Endothelial cell of coronary artery (primary cell): ENCODE data around the gene ZNHIT2. TPM values are rescaled to one million over a fixed set of nuclear protein-coding genes. Genes with fewer than 3 reads are reported as not detected.

Source experiments
- total RNA-seq: library from RNA; depleted of rRNA; stranded (reverse); fragments of >200 nt; gene quantifications from 2 replicates; pipeline ENCODE4 v1.2.3, GENCODE V29; 2014

ZNHIT2 gene
- total RNA-seq = 7.1 and 9.4 TPM in 2 replicates

DNA sequence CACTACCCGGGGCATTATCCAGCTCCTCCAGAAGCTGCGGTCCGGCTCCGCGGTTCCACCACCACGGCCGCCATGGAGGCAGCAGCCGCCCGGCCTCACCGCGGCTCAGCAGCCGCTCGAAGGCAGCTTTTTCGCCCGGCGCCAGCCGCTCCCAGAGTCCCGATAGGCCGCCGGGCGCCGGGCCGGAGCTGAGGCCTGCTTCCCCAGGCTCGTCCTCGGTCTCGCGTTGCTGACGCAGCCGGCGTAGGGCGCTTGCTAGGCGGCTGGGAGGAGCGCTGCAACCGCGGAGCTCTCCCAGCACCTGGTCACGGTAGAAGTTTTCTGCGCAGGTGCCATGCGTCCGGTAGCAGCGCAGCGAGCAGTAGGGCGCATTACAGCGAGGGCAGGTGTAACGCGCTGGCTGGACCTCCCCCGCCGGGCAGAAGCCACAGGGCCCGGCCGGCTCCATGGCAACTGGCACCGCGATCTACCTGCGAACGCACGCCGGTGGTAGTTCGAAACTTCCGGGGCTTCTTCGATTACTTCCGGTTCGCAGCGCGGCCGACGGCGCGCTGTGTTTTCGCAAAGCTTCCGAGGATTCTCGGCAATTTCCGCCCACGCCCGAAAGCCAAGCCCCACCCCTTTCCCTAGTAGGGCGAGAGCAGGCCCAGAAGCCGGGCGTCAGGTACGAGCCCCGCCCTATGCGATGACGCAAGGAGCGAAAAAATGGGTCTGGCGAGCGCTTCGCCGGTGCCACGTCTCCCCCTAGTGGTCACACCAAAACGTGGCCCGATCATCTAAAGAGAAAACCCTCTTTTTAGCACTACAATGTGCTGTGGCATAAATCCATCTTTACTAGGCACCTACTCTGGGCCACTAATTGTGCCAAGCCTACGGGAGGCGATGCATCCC, at the start of gene ZNHIT2:
Gene ZNHIT2 (minus strand): TSS at position 496 of the 891 bp plus-strand sequence. CDS start 48 bp downstream, at position 448.

DNA sequence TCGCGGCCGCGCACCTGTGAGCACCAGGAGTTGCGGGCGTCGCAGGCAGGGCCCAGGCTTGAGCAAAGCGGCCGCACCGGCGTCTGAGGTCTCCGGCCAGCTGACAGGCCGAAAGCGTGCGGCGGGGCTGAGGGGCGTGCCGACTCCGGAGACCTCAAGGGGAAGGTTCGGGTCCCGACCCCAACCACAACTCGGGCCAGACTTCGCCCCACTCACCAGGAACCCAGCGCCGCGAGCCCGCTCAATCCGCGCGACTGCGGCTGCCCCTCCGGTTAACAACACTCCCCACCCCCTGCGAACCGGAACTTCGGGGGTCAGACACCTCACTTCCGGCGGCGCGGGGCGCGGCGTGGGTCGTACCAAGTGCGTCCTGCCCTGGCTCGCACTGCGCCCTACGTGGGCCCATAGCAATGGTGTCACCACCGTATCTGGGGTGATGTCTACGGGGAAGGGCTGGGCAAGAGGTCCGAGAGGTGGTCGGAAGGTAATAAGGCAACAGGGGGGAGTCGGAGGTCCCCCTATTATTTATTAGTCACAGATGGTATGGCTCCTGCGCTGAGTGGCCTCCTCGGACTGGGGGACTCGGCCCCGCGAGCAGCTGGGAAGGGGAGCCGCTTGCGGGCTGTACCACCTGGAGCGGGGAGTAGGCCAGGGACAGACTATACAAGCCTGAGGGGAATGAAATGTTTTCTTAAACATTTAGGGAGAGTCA, 16.9 kb upstream of the ZNHIT2 start, which contains the start of gene SYVN1:
Gene SYVN1 (minus strand): TSS at position 280 of the 712 bp plus-strand sequence. CDS start 918 bp downstream, outside the sequence.

DNA sequence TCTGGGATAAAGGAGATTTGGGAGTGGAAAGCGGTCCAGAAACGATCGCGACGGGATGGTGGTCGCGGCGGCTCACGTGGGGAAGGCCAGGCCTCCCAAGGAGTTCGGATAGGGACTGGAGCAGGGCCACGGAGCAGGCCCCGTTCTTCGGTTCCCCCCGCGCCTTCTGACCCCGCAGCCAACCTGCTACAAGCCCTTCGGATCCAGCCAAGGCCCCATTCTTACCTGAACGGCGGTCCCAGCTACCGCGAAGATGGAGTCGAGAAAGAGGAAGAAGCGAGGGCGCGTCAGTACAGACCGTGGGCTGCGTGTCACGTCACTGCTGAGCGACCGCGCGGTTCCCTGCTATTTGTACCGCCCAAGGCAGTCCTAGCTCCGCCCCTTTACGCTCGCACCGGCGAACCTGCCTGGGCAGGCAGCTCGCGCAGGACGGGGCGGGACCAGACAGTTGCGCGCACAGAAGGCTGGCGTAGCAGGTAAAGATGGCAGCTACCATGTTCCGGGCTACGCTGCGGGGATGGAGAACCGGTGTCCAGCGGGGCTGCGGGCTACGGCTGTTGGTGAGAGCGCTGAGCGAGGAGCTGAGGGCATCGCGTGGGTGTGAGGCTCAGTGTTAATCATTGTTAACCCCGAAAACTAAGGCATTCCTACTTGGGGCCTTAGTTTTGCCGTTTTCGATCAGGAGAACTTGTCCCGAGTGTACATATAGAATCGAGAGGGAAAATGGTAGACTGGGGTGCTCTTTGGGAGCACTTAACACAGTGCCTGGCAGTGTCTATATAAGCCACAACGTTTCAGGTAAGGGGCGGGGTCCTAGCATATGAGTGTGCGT, 4.6 kb upstream of the ZNHIT2 start, which contains the start of the genes FAU and MRPL49:
Gene FAU (minus strand): TSS at position 270 of the 832 bp plus-strand sequence. CDS start 321 bp downstream, outside the sequence.
Gene MRPL49 (plus strand): TSS at position 457 of the 832 bp plus-strand sequence. CDS start 26 bp downstream, at position 483.

DNA sequence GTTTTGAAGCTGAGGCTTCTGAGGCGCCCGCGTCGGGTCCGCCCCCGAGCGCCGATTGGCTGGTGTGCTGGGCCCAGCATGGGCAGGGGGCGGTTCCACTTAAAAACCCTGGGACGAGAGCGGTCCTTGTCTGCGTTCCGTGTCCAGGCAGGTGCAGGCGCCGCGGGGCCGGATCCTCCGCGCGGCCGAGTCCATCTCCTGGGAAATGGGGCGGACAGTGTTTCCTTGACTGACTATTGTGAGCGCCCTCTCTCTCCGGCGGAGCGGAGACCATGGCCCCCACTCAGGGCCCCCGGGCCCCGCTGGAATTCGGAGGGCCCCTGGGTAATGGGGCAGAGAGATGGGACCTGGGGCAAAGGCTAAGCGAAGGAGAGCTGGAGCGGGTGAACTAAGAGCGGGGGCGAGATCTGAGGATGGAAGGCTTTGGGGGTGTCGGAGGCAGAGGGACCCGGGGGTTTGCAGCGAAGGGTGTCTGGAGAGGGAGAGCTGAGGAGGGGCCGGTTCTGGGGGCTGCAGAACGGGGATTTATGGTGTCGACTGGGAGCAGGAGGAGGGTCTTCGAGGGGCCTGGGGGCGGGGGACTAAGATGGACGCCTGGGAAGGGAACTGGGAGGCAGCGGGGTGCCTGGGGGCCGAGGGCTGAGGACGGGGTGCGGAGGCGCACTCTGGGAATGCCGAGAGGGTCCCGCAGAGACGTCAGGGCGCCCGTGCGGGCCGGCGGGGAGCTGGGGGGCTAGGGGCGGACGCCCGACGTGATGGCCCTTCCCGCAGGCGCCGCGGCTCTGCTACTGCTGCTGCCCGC, 5.6 kb downstream of the ZNHIT2 start, which contains the start of gene TM7SF2:
Gene TM7SF2 (plus strand): TSS at position 129 of the 802 bp plus-strand sequence. CDS start 144 bp downstream, at position 273.

DNA sequence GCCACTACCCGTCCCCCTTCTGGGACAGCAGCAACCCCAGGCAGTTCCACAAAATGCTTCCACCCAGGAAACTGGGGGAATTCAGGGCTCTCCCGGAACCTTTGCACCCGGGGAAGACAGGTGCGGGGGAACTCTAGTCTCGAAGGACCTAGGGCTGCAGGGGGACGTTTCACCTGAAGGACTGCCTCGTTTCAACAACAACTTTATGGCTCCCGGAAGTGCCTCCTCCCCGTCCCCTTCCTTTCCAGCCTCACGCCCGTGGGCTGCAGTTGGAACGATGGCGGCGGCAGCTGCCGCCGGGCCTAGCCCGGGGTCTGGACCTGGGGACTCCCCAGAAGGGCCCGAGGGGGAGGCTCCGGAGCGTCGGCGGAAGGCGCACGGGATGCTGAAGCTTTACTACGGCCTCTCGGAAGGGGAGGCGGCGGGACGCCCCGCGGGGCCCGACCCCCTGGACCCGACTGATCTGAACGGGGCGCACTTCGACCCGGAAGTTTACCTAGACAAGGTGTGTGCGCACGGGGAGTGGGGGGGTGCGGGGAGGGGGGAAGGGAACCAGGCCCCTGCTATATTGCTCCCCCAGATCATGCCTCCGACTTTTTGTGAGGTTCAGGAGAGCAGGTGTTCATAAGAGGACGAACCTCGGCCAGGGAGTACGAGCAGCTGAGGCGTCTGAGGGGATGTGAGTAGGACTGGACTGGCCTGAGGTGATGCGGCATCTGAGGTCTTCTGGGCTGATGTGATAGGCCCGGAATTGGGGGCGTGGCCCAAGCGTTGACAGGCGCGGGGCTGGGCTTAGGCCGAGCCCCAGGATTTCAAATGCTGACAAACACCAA, 21.3 kb downstream of the ZNHIT2 start, which contains the start of gene VPS51:
Gene VPS51 (plus strand): TSS at position 241 of the 833 bp plus-strand sequence. CDS start 37 bp downstream, at position 278.

DNA sequence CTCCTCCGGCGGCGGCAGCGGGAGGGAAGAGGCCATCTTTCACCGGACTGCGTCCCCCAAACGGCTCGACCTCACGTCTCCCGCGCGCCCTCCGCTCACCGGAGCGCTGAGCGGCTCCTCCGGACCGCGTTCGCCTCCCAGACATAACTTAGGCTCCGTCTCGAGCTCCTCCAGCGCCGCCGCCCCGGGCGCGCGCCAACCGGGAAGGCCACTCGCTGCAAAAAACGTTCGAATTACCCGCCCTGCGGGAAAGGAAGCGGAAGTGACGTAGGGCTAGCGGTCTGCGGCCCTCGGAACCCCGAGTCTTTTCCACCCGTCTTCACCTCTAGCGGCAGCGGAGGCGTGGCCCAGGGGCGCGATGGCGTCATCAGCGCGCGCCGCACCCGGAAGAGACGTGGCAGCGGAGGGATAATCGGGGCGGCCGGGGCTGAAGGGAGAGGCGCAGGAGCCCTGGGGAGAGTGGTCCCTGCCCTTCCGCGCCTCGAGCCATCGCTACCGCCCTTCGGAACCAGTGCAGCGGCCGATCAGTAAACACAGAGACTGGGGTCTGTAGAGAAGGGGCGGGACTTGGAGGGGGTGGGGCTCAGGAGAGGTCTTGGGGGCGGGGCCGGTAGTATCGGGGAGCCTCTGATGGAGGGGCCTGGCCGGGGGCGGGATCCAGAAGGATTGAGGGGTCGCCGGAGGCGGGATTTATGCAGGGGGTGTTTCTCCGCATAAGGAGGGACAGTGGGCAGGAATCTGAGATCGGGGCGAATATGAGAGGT, 33.5 kb downstream of the ZNHIT2 start, which contains the start of the genes CDCA5 and ZFPL1:
Gene CDCA5 (minus strand): TSS at position 207 of the 764 bp plus-strand sequence. CDS start 62 bp downstream, at position 145.
Gene ZFPL1 (plus strand): TSS at position 389 of the 764 bp plus-strand sequence. CDS start 477 bp downstream, outside the sequence.

Other genes with a start within 250 kb of the ZNHIT2 start
- gene EHD1, start 239.1 kb downstream of the ZNHIT2 start, total RNA-seq = 99.0 and 121 TPM in 2 replicates
- 8.3 and 11.4 TPM in 2 replicates for gene ATG2A, start 200.5 kb downstream of the ZNHIT2 start, total RNA-seq
- gene PPP2R5B, start 193.0 kb downstream of the ZNHIT2 start, total RNA-seq = 5.6 and 14.5 TPM in 2 replicates
- not detected in 2 replicates for gene GPHA2, start 181.8 kb downstream of the ZNHIT2 start, total RNA-seq
- not detected in 2 replicates for gene MAJIN, start 145.6 kb downstream of the ZNHIT2 start, total RNA-seq
- 0.36 and 0.75 TPM in 2 replicates for gene BATF2, start 120.7 kb downstream of the ZNHIT2 start, total RNA-seq
- gene ARL2, start 103.5 kb downstream of the ZNHIT2 start, total RNA-seq = 88.1 and 122 TPM in 2 replicates
- gene SNX15, start 90.3 kb downstream of the ZNHIT2 start, total RNA-seq = 11.2 and 14.8 TPM in 2 replicates
- gene SAC3D1, start 76.5 kb downstream of the ZNHIT2 start, total RNA-seq = 9.9 and 11.4 TPM in 2 replicates
- gene NAALADL1, start 59.1 kb downstream of the ZNHIT2 start, total RNA-seq = 6.1 and 12.3 TPM in 2 replicates
- 4.2 and 7.7 TPM in 2 replicates for gene CDCA5, start 33.7 kb downstream of the ZNHIT2 start, total RNA-seq
- gene ZFPL1, start 33.5 kb downstream of the ZNHIT2 start, total RNA-seq = 25.0 and 28.2 TPM in 2 replicates
- 193 and 216 TPM in 2 replicates for gene VPS51, start 21.5 kb downstream of the ZNHIT2 start, total RNA-seq
- gene TM7SF2, start 5.8 kb downstream of the ZNHIT2 start, total RNA-seq = 8.0 and 10.9 TPM in 2 replicates
- gene FAU, start 4.4 kb upstream of the ZNHIT2 start, total RNA-seq = 535 and 549 TPM in 2 replicates
- 31.3 and 37.8 TPM in 2 replicates for gene MRPL49, start 4.6 kb upstream of the ZNHIT2 start, total RNA-seq
- gene SYVN1, start 16.8 kb upstream of the ZNHIT2 start, total RNA-seq = 5.5 and 12.2 TPM in 2 replicates
- not detected in 2 replicates for gene SPDYC, start 52.5 kb upstream of the ZNHIT2 start, total RNA-seq
- 81.0 and 91.3 TPM in 2 replicates for gene CAPN1, start 64.2 kb upstream of the ZNHIT2 start, total RNA-seq
- gene POLA2, start 144.3 kb upstream of the ZNHIT2 start, total RNA-seq = 5.9 and 6.7 TPM in 2 replicates
- 17.4 and 19.1 TPM in 2 replicates for gene CDC42EP2, start 197.2 kb upstream of the ZNHIT2 start, total RNA-seq
- gene DPF2, start 216.2 kb upstream of the ZNHIT2 start, total RNA-seq = 24.2 and 27.9 TPM in 2 replicates
- 0.09 and 0.27 TPM in 2 replicates for gene TIGD3, start 237.1 kb upstream of the ZNHIT2 start, total RNA-seq